HG03469 (cell line): Measurements from ENCODE around the gene FH.

Source experiments
- ATAC-seq: cut with Tn5 transposase; IDR thresholded peaks from one replicate; pipeline ENCODE4 v1.9.1; 2021; ENCODE audit warnings: mild to moderate bottlenecking, moderate library complexity, moderate number of reproducible peaks; ENCODE audit not compliant: unreplicated experiment

The FH gene

DNA sequence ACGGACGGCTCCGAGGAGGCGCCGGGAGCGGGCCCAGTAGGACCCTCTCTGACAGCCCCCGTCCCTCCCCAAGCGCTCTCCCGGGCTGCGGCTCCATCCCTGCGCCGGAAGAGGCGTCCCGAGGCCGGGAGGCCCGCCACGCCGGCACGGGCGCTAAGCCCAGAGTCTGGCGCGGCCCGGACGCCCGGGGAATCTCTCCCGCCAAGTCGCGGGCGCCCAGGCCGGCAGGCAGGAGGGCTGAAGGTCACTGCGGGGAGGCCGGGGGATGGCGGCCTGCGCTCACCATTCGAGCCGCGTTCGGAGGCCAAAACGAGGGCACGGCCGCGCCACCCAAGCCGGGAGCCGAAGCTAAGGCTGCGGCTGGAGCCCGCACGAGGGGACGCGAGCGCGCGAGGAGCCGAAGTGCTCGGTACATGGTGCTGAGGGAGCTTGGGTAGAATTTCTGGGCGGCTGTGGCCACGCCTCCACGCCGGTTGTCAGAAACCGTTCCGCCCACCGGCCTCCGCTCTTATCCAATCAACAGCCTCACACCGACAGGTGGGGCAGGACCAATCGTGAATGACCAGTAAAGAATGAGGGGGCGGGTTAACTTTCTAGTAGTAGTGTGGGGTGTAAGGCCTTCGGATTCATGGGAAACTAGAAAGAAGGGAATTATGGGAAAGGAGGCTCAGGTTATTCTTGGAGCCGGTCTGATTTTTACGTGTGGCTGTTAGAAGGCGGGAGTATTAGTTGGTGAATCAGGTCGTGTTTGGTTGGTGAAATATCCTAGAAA is at the start of gene FH:
FH (minus strand) TSS at position 448 of the 772 bp plus-strand sequence; CDS start at position 415, 33 bp downstream.
- peak; percentile 97 for ATAC-seq

DNA sequence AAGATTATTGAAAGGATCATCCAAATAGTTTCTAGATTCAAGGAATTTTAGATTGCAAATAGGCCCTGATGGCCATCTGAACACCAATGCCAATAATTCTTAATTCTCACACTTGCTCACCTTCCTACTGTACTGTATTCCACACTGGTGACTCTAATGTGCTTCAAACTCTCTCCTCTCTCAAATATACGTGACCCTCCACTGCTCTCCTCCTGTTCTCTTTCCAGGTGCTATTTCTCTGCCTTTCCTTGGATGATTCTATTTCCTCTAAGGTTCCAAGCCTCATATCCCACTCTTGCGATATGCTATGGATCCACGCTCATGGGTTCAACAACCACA is 41.3 kb upstream of the FH start:
- ATAC-seq = no peak

DNA sequence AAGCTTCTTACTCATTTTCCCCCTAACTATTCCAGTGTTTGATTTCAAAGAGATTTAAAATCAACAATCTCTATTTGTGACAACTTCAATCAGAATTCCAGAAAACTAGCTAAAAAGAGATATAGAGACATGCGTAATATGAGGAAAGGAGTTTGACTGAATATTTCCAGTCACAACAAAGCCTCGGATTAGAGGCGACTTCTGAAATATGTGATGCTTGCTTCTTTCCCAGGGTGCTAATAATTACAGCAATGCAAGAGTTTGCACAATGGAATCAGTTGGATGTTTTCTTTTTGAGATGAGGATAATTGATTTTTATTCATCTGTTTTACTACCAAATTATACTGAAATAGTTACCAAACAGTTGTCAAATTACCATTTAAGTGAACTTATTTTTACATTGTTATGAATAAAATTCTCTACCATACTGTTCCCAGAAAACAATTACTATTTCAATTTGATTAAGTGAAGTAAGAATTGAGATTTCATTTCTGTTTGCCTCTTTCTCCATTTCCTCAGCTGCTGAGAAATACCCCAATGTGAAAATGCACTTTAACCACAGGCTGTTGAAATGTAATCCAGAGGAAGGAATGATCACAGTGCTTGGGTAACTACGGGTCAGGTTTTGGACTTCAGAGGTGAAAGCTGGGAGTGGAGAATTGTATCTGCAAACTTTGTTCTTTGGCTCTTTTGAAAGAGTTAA is 40.7 kb upstream of the FH start:
- ATAC-seq = no peak

DNA sequence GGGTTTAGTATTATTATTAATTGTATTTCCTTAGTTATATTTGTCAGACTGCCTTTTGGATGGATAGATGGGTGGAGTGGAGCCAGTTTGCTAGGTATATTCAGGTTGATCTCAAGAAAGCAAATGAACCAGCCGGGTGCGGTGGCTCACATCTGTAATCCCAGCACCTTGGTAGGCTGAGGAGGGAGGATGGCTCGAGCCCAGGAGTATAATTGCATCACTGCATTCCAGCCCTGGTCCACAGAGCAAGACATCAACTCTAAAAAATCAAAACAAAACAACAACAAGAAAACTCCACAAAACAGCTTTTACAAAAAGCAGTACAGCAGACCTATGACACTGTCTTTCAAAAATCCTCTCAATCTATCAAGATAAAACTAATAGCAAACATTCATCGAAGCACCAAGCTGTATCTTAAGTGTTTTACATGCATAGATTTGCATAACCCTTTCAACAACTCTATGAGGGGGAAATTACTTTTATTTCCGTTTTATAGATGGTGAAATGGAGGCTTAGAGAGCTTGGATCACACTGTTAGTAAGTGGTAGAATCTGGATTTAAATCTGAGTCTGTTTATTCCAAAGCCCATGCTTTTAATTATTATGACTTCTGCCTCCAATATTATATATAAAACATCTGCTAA is 38.1 kb upstream of the FH start:
- ATAC-seq = no peak

DNA sequence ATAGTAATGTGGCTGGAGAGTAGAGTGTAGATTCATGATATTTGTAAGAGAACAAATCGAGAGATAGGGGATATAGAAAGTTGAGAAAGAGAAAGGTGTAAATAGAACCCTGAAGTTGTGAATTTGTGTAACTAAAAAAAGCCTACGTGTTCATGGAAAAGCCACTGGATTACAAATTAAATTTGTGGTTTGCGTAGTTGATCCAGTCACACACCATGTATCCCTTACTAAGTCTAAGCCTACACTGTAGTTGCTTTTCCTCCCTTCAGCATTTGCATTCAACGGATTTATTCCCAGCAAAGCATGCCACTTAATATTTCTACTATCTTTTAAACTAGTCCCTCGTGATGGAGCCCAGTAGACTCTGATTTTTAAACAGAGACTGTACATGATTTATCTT is 37.5 kb upstream of the FH start:
- no peak for ATAC-seq

DNA sequence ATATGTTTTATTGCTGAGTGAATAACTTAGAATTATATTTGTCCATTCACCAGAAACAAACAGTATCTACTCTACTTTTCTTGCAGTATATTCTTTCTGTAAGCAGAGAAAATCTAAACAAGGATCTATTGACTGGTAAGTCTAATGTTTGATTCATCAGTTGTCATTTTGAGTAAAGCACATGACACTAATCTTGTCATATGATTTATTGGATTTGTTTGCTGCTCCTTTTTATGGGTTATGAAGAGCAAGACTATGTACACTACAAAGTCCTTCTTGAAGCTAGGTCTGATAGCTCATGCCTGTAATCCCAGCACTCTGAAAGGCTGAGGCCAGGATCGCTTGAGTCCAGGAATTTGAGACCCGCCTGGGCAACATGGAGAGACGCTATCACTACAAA is 36.0 kb upstream of the FH start:
- no peak for ATAC-seq

DNA sequence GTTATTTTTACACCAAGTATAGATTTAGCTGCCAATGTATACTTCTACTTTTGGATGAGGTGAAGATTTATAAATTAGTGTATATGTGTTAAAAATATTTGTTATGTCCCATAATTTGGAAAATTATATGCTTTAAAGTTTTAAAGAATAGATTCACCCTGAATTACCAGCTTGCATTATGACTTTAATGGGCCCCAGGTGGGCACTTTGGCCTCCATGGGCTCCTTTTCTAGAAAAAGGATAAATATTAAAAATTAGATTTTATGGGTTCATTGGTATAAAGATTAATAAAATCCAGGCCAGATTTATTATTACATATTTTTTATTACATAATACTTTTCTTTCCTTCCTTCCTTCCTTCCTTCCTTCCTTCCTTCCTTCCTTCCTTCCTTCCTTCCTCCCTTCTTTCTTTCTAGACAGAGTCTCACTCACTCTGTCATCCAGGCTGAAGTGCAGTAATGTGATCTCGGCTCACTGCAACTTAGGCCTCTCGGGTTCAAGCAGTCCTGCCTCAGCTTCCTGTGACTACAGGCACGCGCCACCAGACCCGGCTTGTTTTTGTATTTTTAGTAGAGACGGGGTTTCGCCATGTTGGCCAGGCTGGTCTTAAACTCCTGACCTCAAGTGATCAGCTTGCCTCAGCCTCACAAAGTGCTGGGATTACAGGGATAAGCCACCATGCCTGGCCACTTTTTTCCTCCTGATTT is 34.5 kb upstream of the FH start:
- no peak for ATAC-seq

DNA sequence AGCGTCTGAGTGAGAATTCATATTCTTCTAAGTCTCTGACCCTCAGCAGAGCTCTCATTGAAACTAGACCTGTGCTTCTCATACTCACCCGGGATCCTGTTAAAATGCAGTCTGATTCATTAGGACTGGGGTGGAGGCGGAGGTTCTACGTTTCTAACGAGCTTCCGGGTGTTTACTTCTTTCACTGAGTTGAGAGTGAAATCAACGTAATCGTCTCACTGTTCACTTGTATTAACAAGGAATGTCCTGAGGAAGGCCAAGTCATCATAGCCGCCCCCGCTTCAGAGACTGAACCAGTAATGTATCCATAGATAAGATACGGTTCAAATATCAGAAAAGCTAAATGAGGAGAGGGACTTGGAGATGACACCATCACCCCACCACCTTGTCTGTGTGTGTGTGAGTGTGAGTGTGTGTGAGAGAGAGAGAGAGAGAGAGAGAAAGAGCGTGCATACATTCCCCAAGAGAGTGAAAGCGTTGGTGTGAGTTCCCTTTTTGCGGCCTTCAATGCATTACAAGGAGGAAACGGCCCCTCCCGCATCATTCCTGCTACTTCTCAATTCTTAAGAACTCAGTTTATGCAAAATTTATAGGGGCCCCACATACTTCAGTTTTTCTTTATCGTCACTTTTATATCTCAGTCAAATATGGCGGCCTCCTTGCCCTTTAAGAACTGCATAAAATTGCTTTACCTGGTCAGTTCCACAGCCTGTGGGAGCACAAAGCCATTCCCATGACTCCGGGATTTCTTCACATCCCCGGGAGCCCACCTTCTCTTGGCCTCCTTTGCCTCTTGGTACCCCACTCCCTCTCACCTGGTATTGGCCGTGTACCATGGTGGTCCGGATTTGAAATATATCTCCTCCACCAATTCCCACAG is 32.4 kb upstream of the FH start:
- ATAC-seq = peak; percentile 71

DNA sequence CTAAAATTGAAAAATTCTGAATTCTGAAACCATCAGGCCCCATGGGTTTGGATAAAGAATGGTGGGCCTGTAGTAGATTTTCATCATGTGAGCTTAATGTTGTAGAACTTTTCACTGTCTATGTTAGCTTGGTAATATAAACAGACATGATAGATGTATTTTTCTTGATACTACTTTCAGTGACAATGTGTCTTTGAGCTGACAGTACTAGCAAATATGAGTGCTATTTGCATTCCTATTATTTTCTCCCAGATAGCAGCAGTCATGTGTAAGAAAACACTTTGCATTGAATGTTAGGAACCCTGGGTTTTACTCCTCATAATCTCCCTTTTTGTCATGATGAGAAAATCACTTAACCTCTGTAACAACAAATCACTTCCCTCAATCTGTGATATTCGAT is 30.8 kb upstream of the FH start:
- no peak for ATAC-seq

DNA sequence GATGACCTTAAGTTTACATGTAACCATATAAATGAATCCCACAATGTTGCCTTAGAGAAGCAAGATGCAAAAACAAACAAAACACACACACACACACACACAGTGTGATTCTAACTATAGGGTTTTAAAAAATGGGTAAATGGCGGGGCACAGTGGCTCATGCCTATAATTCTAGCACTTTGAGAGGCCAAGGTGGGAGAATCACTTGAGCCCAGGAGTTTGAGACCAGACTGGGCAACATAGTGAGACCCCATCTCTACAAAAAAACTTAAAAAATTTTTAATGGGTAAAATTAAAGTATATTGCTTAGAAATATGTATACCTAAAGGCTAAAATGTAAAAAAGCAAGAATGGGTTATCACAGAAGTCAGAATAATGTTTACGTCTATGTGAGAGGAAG is 28.5 kb upstream of the FH start:
- no peak for ATAC-seq

DNA sequence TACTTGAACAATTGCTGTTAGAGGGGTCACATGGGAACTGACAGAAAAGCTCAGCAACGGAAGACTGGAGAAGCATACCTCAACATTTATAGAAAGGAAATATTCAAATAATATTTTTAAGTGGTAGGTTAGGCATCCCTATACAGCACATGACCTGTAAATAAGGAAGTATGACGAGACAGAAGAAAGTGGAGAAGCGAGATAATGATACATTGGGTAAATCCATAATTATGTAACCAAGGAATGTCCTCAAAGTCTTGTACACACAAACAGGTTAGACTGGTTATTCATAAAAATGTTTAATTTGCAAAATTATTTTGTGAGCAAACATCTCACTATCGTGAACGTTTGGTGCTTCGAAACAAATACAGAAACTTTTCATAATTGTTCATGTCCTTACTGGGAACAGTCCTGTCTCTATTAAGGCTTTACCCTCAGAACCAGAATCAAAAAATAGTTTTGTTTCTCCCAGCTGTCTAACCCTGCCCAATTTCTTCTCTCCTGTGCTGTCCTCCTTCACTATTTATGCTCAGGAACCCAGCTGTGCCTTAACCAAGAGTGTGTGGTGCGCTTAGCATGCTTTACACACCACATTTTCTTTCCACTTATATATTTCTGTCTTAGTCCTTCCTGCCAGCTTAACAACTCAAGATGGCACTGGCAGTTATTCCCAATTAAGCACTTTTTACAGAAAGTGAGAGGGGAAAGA is 22.8 kb upstream of the FH start:
- ATAC-seq = no peak

DNA sequence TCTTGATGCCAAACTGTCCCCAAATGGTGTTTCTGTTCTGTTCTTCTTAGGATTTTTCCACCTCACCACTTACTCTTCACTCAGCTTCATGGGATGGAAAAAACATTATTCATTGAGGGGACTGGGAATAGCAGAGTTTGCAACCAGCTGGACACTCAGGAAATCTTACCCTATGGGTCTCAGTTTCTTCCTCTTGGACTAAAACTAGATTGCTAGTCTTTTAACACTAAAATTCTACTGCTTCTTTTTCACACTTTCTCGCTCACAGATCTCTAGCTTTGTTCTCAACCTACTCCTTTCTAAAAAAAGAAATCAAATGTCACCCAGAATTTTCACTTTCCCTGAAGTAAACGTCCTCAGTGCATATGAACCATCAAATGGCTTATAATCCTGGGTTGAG is 17.4 kb upstream of the FH start:
- ATAC-seq = no peak

DNA sequence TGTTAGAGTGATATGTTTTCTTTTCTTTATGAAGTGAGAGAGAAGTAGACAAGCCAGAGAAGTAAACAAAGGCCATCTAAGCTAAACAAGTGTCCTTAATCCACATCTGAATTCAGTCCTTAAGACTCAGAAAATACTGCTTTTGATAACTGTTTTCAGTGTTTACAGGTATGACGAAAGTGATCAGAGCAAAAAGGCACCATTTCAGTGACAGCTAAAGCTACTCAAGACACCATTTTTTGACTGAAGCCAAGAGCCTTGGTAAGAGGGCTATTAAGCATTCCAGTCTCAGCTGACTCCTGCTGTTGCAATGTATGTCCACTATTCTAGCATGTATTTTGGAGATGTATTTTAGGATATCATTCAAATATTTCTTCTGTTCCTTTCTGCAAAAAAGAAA is 16.7 kb upstream of the FH start:
- no peak for ATAC-seq

DNA sequence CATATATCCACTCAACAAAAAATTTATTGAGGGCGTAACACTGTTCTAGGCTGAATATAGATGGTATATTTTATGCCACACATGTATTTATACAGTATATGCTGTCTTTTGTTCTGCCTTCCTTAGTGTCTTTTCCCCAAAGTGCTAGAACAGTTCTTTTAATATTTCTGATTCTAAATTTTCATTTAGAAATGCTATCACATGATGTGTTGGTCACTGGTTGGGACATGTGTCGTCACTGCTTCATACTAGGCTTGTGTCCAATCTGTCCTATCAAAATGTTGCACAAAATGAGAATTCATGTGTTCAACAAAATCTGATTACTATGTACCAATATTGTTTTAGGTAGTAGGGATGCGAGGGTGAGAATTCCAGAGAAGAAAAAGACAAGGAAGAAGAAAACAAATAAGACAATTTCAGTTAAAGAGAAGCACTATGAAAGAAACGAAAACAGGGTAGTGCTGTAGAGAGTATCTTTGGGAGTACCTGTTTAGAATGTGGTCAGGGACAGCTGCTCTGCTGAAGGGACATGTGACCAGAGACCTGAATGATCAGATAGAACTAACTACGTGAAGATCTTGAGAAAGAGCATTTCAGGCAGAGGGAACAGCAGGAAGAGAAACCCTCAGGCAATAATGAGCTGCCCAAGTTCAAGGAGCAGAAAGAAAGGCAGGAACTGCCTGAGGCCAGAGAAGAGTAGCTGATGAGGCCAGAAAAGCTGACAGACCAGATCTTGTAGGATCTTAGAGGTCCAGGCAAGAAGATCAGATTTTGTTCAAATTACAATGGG is 14.0 kb upstream of the FH start:
- peak; percentile 23 for ATAC-seq

DNA sequence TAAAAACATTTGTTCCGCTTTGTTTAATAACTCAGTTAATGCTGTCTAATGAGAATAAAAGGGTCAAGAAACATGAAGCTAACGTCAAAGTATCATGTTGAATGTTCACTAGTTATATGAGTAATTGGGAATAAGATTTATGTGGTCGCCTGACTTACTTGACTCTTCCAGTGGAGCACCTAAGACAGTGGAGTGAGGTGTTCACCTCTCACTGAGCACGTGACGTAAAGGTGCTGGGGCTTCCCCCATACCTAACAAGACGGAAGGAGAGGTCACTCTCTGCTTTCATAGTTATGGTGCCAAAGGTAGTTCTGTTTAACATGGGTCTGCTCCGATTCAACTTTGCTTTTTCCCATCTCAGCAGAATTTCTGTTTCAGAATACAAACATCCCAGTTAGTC is 13.3 kb upstream of the FH start:
- peak; percentile 48 for ATAC-seq

DNA sequence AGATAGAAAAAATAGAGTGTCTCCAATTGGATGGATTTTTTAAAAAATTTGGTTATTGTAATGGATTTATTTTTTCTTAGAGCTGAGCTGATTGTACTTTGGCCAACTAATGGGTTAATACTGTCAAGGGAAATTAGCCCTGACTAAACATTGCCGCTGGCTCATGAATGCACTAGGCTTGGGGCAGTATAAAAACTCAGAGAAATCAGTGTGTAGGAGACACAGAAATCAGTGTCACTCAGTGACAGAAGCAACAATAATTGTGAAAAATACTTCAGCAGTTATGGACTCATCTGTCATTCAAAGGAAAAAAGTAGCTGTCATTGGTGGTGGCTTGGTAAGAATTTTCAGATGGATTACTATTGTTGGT is 12.6 kb upstream of the FH start, which contains the start of gene KMO:
KMO (plus strand) TSS at position 217 of the 370 bp plus-strand sequence; CDS start at position 284, 67 bp downstream.
- ATAC-seq = peak; percentile 14

DNA sequence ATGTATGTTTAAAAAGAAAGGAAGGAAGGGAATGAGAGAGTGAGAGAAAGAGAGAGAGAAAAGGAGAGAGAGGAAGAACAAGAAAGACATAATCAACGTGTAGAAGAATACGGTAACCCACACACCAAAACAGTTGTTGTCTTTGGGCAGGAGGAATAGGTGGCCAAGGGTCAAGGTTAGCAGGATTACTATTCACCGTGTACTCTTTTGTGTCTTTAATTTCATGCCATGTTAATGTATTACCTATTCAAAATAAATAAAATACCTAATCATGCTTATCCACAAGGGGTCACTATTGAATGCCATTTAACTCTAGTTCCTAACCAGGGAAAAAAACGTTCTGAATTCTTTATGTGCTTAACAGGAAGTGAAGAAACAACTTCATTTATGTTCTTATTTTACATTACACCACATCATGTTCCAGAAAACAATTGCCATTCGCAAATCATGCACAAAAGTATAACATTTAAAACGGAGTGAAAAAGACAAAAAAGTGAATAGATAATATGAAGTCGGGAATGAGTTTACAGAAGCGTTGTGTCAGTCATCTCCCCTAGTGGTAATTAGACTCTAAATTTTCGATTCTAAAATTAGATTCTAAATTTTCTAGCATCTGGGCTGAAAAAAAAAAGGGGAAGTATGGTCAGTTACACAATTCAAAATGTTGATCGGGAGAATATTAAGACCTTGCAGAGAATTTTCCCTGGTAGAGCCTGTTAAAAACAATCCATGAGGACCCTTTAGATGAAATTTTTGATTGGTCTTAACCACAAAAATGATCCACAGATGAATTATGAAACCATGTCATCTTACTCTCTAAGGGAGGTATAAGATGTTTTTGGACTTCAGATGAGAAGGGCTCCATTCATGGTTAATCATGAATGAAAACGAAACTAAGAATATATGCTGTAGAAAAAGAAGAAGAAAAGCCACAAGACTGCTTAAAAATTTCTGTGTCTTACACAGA is 11.9 kb upstream of the FH start:
- peak; percentile 55 for ATAC-seq

DNA sequence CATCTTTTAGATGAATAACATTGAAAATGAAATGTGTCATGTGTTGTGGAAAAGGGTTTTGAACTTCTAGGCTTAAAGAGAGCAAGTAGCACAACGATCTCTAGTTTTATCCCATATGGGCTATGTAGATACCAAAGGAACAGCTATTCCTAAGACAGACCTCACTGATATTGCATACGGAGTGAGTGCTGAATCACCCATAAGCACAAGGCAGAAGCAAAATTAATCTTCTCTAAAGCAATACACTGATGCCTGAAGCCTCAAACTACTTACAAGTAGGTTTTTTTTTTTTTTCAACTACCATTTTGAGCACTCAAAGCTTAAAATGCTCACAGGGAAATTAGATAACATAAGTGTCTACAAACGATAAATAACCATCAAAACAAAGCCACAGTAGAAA is 7.6 kb upstream of the FH start:
- ATAC-seq = no peak
